GM21737 (cell line): ENCODE results near the gene ZNF695.

Experiments used
- ATAC-seq: cut with Tn5 transposase; IDR thresholded peaks from one replicate; pipeline ENCODE4 v1.9.1; 2021; ENCODE audit warnings: mild to moderate bottlenecking, moderate library complexity; ENCODE audit not compliant: unreplicated experiment

Gene ZNF695

DNA sequence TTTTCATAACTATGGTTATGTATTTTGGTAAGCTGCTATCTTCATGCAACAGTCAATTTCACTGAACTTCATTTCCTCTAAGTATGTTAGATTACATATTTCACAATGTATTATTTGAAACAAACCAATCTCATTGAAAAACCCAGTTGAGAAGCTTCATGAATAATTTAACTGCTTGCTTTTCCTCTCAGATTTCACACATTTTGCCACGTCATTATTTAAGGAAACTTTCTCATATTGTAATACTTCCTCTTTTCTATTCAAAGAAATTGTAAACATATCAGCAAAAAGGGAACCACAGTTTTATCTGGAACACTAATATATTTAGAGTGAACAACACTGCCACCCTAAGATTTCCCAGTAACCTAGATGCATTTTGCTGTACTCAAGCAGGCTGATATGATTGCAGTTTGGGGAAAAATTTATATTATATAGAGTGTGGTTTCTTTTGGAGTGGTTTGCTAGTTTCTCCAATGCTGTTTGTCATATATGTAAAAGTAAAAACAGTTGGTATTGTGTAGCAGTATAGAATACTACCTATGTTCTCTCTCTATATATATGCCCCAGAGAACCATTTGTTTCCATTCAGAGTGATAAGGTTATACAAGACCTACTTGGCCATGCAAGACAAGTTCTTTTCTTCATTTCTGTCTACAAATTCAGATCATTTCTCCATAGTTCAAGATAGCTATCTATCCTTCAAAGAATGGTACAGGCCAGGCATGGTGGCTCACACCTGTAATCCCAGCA is 47.7 kb downstream of the ZNF695 start:
- no peak for ATAC-seq

- ATAC-seq: no peak
Measured at GRCh38 chr1:246954126-246954525, 53.7 kb downstream of the ZNF695 start.

GRCh38 chr1:246951413-246951812 is 56.4 kb downstream of the ZNF695 start:
- ATAC-seq: no peak

- no peak for ATAC-seq
Measured at GRCh38 chr1:246949956-246950355, 57.9 kb downstream of the ZNF695 start.

DNA sequence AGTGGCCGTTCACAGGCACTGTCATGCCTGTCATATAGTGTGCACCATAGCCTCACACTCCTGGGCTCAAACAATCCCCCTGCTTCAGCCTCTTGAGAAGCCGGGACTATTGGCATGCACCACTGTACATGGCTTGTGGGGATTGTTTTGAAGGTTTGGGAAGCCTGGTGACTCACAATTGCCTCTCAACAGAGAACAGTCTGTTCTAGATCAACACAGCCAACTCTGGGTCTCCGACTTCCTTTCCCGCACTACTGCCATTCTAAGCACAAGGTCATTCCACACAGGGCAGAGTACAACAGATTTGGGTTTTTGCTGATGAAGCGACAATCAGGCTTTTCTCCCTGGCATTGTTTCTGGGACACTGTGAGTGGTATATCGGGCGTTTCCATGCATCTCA is 60.6 kb downstream of the ZNF695 start:
- ATAC-seq: no peak

GRCh38 chr1:246946366-246946765 is 61.5 kb downstream of the ZNF695 start:
- ATAC-seq: no peak
